ENCODE data around the gene KRTAP5-3.

GRCh38 chr11:1568441-1568911, 39.8 kb downstream of the KRTAP5-3 start:
- no peak for TF ChIP-seq POLR2A (IDR thresholded peaks at IDR 0.05; ENCODE audit: low read depth, low read length)
- no peak for TF ChIP-seq CTCF (IDR thresholded peaks at IDR 0.05; ENCODE audit: extremely low read depth in 1 of 2, insufficient read depth in 1 of 2, low read depth in 1 of 2, low read length in 2 of 2)
